ENCODE data around the gene NOP56.

NOP56 gene, protein sequence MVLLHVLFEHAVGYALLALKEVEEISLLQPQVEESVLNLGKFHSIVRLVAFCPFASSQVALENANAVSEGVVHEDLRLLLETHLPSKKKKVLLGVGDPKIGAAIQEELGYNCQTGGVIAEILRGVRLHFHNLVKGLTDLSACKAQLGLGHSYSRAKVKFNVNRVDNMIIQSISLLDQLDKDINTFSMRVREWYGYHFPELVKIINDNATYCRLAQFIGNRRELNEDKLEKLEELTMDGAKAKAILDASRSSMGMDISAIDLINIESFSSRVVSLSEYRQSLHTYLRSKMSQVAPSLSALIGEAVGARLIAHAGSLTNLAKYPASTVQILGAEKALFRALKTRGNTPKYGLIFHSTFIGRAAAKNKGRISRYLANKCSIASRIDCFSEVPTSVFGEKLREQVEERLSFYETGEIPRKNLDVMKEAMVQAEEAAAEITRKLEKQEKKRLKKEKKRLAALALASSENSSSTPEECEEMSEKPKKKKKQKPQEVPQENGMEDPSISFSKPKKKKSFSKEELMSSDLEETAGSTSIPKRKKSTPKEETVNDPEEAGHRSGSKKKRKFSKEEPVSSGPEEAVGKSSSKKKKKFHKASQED

DNA sequence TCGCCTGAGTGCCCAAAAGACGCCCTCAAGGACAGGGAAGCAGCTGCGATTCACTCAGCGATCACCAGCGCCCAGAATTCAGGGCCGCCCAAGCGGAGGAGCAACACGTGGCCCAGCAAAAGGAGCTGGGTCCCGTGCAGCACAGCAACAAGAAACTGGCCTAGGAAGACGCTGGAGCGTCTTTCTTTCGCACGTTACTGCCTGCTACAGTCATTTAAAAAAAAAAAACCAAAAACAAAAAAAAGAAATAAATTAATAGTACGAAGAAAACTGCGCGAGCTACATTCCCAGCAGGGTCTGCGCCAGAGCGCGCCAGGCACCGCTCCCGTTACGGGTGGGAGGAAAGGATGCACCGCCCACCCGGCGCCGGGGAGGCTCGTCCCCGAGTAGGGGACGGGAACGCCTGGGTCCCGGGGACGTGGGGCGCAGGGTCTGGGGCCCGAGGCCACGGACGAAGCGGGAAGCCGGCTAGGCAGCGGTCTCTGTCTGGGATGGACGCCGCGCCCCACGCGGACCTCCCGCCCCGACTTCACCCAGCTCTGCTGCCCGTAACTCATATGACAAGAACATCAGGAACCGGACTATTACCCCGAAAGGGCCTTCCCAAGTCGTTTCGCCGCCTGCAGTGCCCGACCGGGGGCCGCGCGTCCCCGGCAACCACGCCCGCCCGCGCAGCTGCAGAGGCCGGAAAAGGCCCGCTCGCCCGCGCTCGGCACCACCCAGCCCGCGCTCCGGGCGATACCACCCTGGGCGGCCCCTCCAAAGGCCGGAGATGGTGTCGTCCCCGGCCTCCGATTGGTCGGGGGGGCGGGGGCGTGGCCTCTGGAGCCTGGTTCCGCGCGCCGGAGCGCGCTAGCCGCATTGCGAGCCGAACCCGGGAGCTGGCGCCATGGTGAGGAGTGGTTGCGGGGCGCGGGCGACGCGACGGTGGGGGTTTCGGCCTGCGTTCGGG, at the start of gene NOP56:
Gene NOP56 (plus strand): TSS at position 861 of the 952 bp plus-strand sequence. CDS start 29 bp downstream, at position 890.
- peak; percentile 93 to 98 for DNase-seq (ENCODE audit: low read depth in 1 of 2, low spot score in 1 of 2)

DNA sequence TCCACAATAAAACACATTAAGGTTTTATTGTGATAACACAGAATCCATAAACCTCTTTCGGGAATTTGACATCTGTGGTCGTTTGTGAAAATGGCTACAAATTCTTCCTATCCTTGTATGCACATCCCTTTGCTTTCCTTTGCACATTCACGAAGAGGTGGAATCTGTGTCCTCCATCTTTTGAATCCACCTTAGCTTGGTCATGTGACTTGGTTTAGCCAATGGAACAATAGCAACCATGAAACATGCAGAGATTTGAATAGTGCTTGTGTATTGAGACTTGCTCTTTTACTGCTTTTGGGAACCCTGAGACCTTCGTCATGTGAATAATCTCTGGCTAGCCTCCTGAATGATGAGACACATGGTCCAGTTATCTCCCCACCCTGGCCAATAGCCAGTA, 49.7 kb upstream of the NOP56 start:
- DNase-seq (ENCODE audit: low read depth in 1 of 2, low spot score in 1 of 2), result no peak

DNA sequence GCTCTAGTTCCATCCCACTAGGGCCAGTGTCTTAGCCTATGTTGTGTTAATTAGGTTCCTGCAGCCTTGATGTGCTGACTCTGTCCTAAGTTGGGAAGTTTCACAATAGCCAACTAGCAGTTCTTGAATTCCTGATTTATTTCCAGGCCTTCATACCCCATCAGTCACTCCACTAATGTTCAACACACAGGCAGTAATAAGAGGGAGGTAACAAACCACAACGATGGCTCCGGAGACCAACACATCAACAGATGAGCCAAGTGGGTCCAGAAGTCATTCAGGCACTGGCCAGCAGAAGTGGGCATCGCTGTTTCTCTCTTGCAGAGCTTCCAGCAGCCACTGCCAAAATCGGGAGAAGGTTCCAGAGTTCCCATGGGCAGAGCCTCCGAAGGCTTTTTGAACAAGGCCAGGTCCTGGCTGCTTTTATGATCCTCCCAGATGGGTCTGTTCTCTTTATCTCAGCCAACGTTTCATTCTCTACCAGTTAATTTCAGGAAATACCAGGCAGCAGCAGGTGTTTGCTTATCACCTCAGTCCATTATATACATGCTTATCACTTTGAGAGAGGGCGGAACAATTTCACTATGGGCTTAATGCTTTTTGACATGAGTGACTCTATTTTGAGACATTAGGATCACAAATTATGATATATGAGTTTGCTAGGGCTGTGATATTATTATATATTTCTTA, 48.5 kb upstream of the NOP56 start:
- DNase-seq (ENCODE audit: low read depth in 1 of 2, low spot score in 1 of 2), result no peak

DNA sequence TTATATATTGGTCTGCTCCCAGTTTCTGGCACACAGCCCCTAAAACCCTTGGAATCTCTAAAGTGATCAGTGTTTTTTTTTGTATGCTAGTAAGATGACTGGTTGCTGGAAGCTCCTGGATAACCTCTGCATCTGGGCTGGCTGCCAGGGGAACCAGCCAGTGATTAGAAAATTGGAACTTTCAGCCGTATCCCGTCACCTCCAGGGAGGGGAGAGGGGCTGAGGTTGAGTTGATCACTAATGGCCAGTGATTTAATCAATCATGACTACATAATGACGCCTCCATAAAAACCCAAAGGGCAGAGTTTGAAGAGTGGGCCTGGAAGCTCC, 48.0 kb upstream of the NOP56 start:
- DNase-seq (ENCODE audit: low read depth in 1 of 2, low spot score in 1 of 2), result no peak

DNA sequence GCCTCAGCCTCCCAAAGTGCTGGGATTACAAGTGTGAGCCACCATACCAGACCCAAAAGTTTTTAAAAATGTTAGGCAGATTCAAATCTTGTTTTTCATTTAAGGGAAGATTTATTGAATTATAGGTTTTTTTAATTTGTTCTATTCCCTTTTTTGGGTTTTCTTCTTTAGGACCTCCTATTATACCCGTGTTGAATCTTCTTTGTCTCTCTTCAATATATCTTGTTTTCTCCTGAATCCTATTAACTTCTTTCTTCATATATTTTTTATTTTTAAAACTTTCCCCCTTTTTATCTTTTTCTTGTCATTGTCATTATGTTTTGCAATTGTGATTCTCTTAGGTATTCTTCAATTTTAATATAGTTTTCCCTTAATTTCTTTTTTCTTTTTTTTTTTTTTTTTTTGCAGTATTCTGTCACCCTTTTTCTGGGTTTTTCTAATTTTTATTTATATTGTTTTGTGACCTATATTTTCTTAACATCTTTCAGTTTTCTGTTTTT, 45.9 kb upstream of the NOP56 start:
- DNase-seq (ENCODE audit: low read depth in 1 of 2, low spot score in 1 of 2), result no peak

DNA sequence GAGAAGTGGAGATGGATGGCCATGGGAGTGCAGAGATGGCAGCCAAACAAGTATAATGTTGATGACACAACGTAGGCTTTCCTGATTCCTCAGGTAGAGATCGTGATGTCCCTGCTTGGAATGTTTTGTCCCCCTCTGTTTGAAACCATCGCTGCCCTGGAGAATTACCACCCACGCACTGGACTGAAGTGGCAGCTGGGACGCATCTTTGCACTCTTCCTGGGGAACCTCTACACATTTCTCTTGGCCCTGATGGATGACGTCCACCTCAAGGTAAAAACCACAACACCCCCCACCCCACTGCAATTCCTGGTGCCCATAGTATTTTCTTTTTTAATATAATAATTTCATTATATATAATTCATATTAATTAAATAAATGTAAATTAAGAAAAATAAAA, 42.1 kb upstream of the NOP56 start:
- DNase-seq (ENCODE audit: low read depth in 1 of 2, low spot score in 1 of 2), result no peak

DNA sequence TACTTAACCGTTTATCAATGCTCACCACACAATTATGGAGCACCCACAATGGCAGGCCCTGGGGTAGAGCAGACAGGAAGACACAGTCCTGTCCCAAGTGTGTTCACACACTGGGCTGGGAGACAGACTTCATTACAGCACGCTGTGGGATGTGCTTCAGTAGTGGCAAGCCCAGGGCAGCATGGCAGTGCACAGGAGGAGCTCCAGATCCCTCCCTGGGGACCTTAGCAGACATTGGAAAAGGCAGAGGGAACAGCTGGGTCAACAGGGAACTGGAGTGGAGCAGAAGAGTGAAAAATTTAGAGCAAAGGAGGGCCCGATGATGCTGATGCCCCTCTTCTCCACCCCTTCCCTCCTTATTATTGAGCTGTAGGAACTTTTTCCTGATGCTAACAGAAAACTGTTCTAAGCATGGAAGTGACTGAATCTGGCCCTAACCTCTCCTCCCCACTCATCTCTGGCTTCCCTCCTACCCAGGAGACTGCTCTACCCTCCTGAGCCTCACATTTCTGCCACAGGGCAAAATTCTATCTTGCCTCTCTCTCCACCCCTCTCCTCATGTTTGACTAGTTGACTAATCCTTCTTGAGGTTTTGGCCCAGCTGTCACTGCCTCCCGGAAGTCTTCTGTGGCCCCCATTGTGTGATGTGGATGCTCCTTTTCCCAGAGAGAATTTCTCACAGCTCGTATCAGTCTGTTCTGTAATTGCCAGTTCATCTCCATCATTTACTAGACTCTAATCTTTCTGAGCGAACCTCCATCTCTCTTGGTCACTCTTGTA, 41.3 kb upstream of the NOP56 start:
- DNase-seq (ENCODE audit: low read depth in 1 of 2, low spot score in 1 of 2), result no peak

DNA sequence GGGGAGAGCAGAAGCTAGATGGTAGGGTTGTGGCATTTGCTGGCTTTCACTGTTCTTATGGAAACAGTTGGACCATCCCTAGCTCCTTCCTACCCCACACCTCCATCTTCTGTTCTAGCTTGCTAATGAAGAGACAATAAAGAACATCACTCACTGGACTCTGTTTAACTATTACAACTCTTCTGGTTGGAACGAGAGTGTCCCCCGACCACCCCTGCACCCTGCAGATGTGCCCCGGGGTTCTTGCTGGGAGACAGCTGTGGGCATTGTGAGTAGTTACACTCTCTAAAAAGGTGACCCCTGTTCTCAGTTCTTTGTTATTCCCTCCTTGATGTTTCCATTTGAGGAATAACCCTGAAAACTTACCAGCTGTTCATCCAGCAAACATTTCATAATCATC, 40.4 kb upstream of the NOP56 start:
- no peak for DNase-seq (ENCODE audit: low read depth in 1 of 2, low spot score in 1 of 2)

DNA sequence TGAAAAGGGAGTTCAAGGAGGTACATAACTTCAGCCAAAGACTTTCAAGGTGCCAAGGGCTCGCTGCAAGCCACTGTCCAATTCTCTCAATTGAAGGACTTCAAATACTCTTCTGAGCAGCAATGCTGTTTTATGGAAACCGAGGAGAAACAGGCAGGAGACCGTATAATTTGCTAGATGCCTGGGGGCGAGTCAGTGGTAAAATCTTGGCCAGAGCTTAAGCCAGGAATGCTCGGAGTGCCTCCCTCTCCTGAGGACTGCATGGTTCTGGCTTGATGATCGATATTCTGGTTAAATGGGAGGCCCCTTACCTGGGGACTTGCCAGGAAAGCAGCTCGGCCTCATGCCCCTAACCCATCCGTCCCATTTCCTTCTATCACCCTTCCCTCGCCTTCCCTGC, 35.8 kb upstream of the NOP56 start:
- no peak for DNase-seq (ENCODE audit: low read depth in 1 of 2, low spot score in 1 of 2)

DNA sequence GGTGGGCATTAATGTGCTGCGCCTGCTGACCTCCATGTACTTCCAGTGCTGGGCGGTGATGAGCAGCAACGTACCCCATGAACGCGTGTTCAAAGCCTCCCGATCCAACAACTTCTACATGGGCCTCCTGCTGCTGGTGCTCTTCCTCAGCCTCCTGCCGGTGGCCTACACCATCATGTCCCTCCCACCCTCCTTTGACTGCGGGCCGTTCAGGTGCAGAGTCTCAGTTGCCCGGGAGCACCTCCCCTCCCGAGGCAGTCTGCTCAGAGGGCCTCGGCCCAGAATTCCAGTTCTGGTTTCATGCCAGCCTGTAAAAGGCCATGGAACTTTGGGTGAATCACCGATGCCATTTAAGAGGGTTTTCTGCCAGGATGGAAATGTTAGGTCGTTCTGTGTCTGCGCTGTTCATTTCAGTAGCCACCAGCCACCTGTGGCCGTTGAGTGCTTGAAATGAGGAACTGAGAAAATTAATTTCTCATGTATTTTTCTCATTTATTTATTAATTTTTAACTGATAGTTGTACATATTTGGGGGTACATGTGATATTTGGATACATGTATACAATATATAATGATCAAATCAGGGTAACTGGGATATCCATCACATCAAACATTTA, 35.2 kb upstream of the NOP56 start:
- DNase-seq (ENCODE audit: low read depth in 1 of 2, low spot score in 1 of 2), result no peak

DNA sequence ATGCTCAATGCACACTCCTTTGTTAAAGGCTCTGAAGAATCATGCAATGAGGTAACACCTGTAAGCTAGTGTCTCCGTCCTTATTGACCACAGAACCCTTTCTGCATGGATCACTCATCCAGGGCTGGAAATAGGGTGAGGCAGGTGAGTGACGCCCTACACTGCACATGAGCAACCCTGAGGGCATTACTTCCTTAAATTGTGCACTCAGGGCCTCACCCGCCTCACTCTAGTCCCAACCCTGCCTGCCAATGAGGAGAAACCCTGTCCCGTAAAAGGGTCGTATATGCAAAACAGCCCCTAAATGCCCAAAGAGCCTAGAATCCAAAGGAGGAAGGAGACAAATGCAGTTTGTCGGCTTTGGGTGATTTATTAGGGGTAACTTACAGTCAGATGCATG, 33.6 kb upstream of the NOP56 start:
- no peak for DNase-seq (ENCODE audit: low read depth in 1 of 2, low spot score in 1 of 2)

DNA sequence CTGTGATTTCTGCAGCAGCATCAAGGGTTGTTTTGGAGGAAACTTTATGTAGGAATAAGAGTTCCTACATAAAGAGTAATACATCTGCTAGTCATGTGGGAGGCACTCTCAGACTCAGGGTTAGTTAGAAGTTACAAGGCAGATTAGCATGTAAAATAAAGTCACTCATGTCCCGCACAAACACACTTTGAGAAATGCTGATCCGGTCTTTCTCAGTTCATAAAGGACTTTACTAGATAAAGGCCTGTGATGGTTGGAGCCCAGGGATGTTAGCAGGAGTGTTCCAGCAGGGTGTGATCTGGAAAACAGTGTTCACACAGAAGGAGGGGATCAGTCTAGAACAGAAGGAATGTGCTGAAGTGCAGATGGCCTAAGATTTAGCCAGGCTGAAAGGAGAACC, 33.1 kb upstream of the NOP56 start:
- no peak for DNase-seq (ENCODE audit: low read depth in 1 of 2, low spot score in 1 of 2)

DNA sequence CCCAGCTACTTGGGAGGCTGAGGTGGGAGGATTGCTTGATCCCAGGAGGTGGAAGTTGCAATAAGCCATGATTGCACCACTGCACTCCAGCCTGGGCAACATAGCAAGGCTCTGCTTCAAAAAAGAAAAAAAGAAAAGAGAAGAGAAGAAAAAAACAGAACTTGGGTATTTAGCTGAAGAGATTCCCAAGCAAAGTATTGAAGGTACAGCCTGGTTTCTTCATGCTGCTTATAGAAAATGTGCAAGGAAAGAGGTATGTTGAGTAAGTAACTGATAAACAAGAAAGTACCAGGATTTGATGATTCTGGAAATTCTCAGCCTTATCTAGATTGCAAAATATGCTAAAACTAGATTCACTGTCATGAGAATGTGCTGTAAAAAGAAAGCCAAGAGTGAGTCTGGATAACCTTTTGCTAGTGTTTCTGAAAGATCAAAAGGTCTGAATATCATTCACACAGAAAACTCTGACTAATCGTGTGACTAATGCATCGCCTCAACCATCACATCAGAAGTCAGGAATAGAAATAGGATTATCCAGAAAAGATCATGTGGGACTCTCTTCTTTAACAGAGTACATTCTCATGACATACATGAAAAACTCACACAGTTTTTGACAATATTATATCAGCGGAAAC, 32.4 kb upstream of the NOP56 start:
- no peak for DNase-seq (ENCODE audit: low read depth in 1 of 2, low spot score in 1 of 2)

DNA sequence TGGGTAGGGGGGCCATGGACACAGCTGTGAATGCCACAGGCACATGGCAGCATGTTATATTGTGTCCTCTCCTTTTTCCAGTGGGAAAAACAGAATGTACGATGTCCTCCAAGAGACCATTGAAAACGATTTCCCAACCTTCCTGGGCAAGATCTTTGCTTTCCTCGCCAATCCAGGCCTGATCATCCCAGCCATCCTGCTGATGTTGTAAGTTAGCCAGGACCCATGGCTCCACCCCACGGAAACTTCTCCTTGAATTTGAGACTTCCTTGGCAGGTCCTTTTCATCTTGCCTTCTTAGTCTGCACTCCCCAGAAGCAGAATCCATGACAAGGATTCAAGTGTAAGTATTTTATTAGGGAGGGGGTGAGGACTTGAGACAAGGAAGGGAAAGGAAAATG, 28.2 kb upstream of the NOP56 start:
- DNase-seq (ENCODE audit: low read depth in 1 of 2, low spot score in 1 of 2), result no peak

DNA sequence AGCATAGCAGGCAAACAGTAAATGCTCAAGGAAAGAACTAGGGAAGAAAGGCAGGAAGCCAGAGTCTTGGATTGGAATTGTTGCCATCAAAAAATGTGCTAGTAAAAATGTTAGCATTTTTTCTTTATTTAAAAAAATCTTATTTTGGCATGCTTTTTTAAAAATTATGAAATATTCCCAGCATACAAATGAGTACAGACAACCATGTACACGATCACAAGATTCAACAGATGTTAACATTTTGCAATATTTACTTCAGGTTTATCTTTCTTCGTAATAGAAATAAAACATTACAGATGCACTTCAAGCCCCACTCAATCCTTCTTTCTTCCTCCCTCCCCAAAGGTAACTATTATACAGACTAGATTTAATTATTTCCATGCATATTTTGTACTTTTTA, 27.4 kb upstream of the NOP56 start:
- DNase-seq (ENCODE audit: low read depth in 1 of 2, low spot score in 1 of 2), result no peak

DNA sequence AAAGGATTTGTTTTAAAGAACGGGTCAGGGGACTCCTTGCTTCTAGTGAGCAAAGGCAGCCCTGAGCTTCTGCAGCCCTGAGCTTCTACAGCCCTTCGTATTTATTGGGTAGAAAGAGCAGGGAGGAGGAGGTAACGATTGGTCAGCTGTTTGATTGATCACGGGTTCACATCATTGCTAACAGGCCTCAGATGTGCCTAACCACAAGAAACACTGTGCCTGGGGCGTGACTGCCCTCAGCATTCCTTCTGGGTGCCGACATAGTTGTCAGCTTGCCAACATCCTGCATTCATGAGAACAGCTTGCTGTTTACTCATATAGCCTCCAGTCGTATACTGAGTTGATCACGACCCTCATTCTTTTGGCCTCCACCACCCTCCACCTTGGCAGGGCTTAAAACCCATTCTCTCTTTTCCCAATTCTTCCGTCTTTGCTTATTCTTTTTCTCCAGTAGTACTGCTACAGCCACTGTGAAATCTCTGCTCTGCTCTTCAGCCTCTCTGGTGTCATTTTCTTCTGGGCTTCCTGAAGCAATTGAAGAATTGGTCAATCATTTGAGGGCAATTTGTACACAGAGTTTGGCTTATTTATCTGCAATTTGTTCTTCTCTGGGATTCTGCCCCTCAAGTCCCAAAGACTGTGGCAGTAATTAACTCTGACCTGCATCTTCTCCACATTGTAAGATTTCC, 25.4 kb upstream of the NOP56 start:
- no peak for DNase-seq (ENCODE audit: low read depth in 1 of 2, low spot score in 1 of 2)

DNA sequence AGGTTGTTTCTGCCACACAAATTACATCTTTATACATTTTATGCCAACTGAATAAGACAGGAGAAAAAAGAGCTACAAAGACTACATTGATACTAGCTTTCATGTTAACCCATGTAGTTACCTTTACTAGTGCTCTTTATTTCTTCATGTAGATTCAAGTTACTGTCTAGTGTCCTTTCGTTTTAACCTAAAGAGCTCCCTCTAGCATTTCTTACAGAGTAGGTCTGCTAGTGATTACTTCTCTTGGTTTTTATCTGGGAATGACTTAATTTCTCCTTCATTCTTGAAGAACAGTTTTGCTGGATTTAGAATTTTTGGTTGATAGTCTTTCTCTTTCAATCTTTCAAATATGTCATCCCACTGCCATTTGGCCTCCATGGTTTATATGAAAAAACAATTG, 21.2 kb upstream of the NOP56 start:
- DNase-seq (ENCODE audit: low read depth in 1 of 2, low spot score in 1 of 2), result no peak

DNA sequence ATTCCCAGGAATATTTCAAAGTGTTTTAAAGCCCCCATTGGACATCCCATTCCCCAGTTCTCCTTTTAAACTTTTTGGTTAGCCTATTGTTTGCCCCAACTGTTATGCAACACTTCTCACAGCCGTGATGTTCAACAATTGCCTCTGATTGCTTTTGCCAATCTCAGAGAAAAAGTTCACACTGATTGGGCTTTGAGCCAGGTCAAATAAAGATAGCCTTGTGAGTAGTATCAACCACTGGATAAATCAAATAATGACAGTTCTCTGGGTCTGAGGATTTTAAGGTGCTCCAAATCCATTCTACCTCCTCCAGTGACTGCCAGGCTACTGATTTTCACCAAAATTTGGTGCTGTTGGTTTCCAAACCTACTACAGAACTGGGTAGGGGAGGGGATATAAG, 19.1 kb upstream of the NOP56 start:
- DNase-seq (ENCODE audit: low read depth in 1 of 2, low spot score in 1 of 2), result no peak

DNA sequence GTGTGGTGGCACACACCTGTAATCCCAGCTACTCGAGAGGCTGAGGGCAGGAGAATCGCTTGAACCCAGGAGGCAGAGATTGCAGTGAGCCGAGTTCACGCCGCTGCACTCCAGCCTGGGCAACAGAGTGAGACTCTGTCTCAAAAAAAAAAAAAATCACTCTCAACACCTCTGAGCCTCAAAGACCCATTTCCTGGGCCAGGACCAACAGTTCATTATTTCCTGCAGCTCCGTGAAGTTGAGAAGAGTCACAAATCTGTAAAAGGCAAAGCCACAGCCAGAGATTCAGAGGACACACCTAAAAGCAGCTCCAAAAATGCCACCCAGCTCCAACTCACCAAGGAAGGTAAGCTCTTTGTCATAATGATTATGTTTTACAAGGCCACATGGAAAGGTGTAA, 15.2 kb upstream of the NOP56 start:
- DNase-seq (ENCODE audit: low read depth in 1 of 2, low spot score in 1 of 2), result no peak
